AML-193 (cell line): ENCODE measurements around the gene TBC1D24.
A peak's percentile ranks its signal among the peaks of the same experiment; 100 is the strongest.
"Not testable (repeated sequence)": the region's sequence is repeated elsewhere in the genome, so short reads cannot be mapped to it uniquely, and the experiment has no call there.

Experiments
- DNase-seq, 2 experiments: peaks; one replicate each; lab custom pipeline; 2025; lab: John Stamatoyannopoulos, UW

The TBC1D24 gene

GRCh38 chr16:2474877-2475412 lies at the start of gene TBC1D24:
TBC1D24 (plus strand) TSS chr16:2475127; CDS start chr16:2496149, 21,022 bp downstream.
- peak; percentile 58 to 66 for DNase-seq

GRCh38 chr16:2425825-2426430 lies 49.0 kb upstream of the TBC1D24 start:
- DNase-seq, result no peak

- no peak for DNase-seq
These were observed 48.0 kb upstream of the TBC1D24 start for GRCh38 chr16:2426941-2427361.

GRCh38 chr16:2427526-2427925 lies 47.4 kb upstream of the TBC1D24 start:
- DNase-seq, result no peak

- DNase-seq, result no peak
These were observed 46.7 kb upstream of the TBC1D24 start for GRCh38 chr16:2428051-2428783.

GRCh38 chr16:2428784-2429033 lies 46.2 kb upstream of the TBC1D24 start:
- no peak for DNase-seq

GRCh38 chr16:2429034-2429770 lies 45.7 kb upstream of the TBC1D24 start, which contains the start of gene CCNF:
CCNF (plus strand) TSS chr16:2429447; CDS start chr16:2429482, 35 bp downstream.
- DNase-seq, result peak; percentile 79 to 85

GRCh38 chr16:2429771-2430663 lies 44.9 kb upstream of the TBC1D24 start:
- peak; percentile 41 to 63 for DNase-seq

- DNase-seq, result no peak
These were observed 42.6 kb upstream of the TBC1D24 start for GRCh38 chr16:2432286-2432685.

- DNase-seq, result no peak
These were observed 42.0 kb upstream of the TBC1D24 start for GRCh38 chr16:2432801-2433505.

- not testable (repeated sequence) for DNase-seq
These were observed 39.7 kb upstream of the TBC1D24 start for GRCh38 chr16:2435236-2435635.

- DNase-seq, result no peak
These were observed 38.8 kb upstream of the TBC1D24 start for GRCh38 chr16:2436110-2436509.

- no peak for DNase-seq
These were observed 37.7 kb upstream of the TBC1D24 start for GRCh38 chr16:2437032-2437790.

- no peak for DNase-seq
These were observed 36.8 kb upstream of the TBC1D24 start for GRCh38 chr16:2438121-2438520.

GRCh38 chr16:2439598-2439997 lies 35.3 kb upstream of the TBC1D24 start:
- no peak for DNase-seq

GRCh38 chr16:2441143-2441804 lies 33.7 kb upstream of the TBC1D24 start:
- not testable (repeated sequence) for DNase-seq

GRCh38 chr16:2443555-2443954 lies 31.4 kb upstream of the TBC1D24 start:
- no peak for DNase-seq

- DNase-seq, result no peak
These were observed 26.9 kb upstream of the TBC1D24 start for GRCh38 chr16:2447920-2448583.

GRCh38 chr16:2449118-2449517 lies 25.8 kb upstream of the TBC1D24 start:
- DNase-seq, result no peak
